Neural cell (in vitro differentiated cells): ENCODE results near the gene CCSER2. TPM values are rescaled to one million over a fixed set of nuclear protein-coding genes. Genes with fewer than 3 reads are reported as not detected.

ENCODE experiments used
- H2AFZ ChIP-seq: fragments of 200-600, 300-800 bp; sonication (generic), shearing (Covaris generic); 2 replicates; pipeline ENCODE4 v1.6.0; 2014; ENCODE audit warnings: low read depth, mild to moderate bottlenecking, antibody characterized with exemption, low read length, moderate library complexity
- H3F3A ChIP-seq: fragments of 200-600 bp; shearing (Covaris generic); 2 replicates; pipeline ENCODE4 v1.6.1; 2016; ENCODE audit warnings: mild to moderate bottlenecking, moderate library complexity, mixed read lengths, antibody characterized with exemption, low read length; ENCODE audit not compliant: insufficient read depth, poor library complexity, severe bottlenecking
- H3K27ac ChIP-seq: fragments of 200-600, 300-800 bp; sonication (generic), shearing (Covaris generic); 2 replicates; pipeline ENCODE4 v1.5.1; 2014; ENCODE audit warnings: mild to moderate bottlenecking, low read length, moderate library complexity
- H3K27me3 ChIP-seq: fragments of 300-800, 200-600 bp; sonication (generic), shearing (Covaris generic); 2 replicates; pipeline ENCODE4 v1.6.0; 2014; ENCODE audit warnings: mild to moderate bottlenecking, low read depth, low read length, moderate library complexity; ENCODE audit not compliant: insufficient read depth
- H3K36me3 ChIP-seq: fragments of 300-800, 200-600 bp; sonication (generic), shearing (Covaris generic); 2 replicates; pipeline ENCODE4 v1.5.1; 2014; ENCODE audit warnings: mild to moderate bottlenecking, antibody characterized with exemption, low read length, moderate library complexity; ENCODE audit not compliant: insufficient read depth
- H3K4me2 ChIP-seq: fragments of 300-800, 200-600 bp; sonication (generic), shearing (Covaris generic); 2 replicates; pipeline ENCODE4 v1.6.0; 2014; ENCODE audit warnings: mild to moderate bottlenecking, low read length
- H3K4me3 ChIP-seq: fragments of 300-800, 200-600 bp; sonication (generic), shearing (Covaris generic); 2 replicates; pipeline ENCODE4 v1.5.1; 2014; ENCODE audit warnings: mild to moderate bottlenecking, low read length, moderate library complexity
- H3K79me2 ChIP-seq: fragments of 200-600 bp; shearing (Covaris generic); replicated peaks from 2 replicates; pipeline ENCODE4 v1.6.0; 2014; ENCODE audit warnings: mild to moderate bottlenecking, low read length, moderate library complexity; ENCODE audit not compliant: insufficient read depth
- H3K9ac ChIP-seq: fragments of 300-800, 200-600 bp; sonication (generic), shearing (Covaris generic); 2 replicates; pipeline ENCODE4 v1.6.1; 2016; ENCODE audit warnings: mild to moderate bottlenecking, low read length, mixed read lengths
- H3K9me2 ChIP-seq: fragments of 200-600 bp; shearing (Covaris generic); 2 replicates; pipeline ENCODE4 v1.6.1; 2016; ENCODE audit warnings: mild to moderate bottlenecking, low read length, mixed read lengths; ENCODE audit not compliant: insufficient read depth
- H3K9me3 ChIP-seq: fragments of 200-600, 300-800 bp; sonication (generic), shearing (Covaris generic); 2 replicates; pipeline ENCODE4 v1.6.1; 2016; ENCODE audit warnings: mild to moderate bottlenecking, mixed run types, low read length, moderate library complexity, mixed read lengths
- H4K20me1 ChIP-seq: fragments of 200-600 bp; shearing (Covaris generic); 2 replicates; pipeline ENCODE4 v1.6.1; 2016; ENCODE audit warnings: mild to moderate bottlenecking, mixed run types; ENCODE audit not compliant: insufficient read depth
- CTCF ChIP-seq: fragments of 450-650 bp; IDR thresholded peaks from 2 replicates; pipeline ENCODE4 v1.5.1; 2014; ENCODE audit warnings: antibody characterized with exemption, mild to moderate bottlenecking, moderate library complexity; ENCODE audit not compliant: poor library complexity, severe bottlenecking
- EP300 ChIP-seq: fragments of 450-650 bp; conservative IDR thresholded peaks from 2 replicates; pipeline ENCODE4 v1.6.1; 2014; ENCODE audit warnings: antibody characterized with exemption, mild to moderate bottlenecking, moderate library complexity; ENCODE audit not compliant: poor library complexity, severe bottlenecking
- EZH2 ChIP-seq: fragments of 200-600, 300-800 bp; shearing (Covaris generic), sonication (generic); IDR thresholded peaks from 2 replicates; pipeline ENCODE4 v1.6.1; 2014; ENCODE audit warnings: antibody characterized with exemption, low read length, borderline replicate concordance, mild to moderate bottlenecking; ENCODE audit not compliant: insufficient read depth, poor library complexity, severe bottlenecking
- MXI1 ChIP-seq: fragments of 450-650 bp; conservative IDR thresholded peaks from 2 replicates; pipeline ENCODE4 v1.6.1; 2014; ENCODE audit warnings: antibody characterized with exemption, mild to moderate bottlenecking; ENCODE audit not compliant: poor library complexity, severe bottlenecking
- POLR2AphosphoS5 ChIP-seq: IDR thresholded peaks from 2 replicates; pipeline ENCODE4 v1.6.1; 2012
- RAD21 ChIP-seq: fragments of 450-650 bp; conservative IDR thresholded peaks from 2 replicates; pipeline ENCODE4 v1.6.1; 2014; ENCODE audit warnings: antibody characterized with exemption, mild to moderate bottlenecking, moderate library complexity
- REST ChIP-seq: IDR thresholded peaks from 2 replicates; pipeline ENCODE4 v1.6.1; 2012; ENCODE audit warnings: borderline replicate concordance
- SMC3 ChIP-seq: fragments of 450-650 bp; conservative IDR thresholded peaks from 2 replicates; pipeline ENCODE4 v1.6.1; 2014; ENCODE audit warnings: antibody characterized with exemption, mild to moderate bottlenecking, moderate library complexity; ENCODE audit not compliant: poor library complexity
- TAF1 ChIP-seq: IDR thresholded peaks from 2 replicates; pipeline ENCODE4 v1.6.1; 2012; ENCODE audit warnings: low read depth
- polyA plus RNA-seq: library from polyadenylated mRNA; depleted of rRNA; stranded (reverse); fragments of >200 nt; gene quantifications from 2 replicates; pipeline ENCODE4 v1.2.3, GENCODE V29; 2014

CCSER2 gene
- polyA plus RNA-seq, 1 donor from 2014 or later = 38.3 TPM

GRCh38 chr10:84493951-84494848, 165.8 kb downstream of the CCSER2 start:
- no peaks in the 10 kb centered on the region for H3K9me3 ChIP-seq
- H3F3A ChIP-seq = no peaks in the 10 kb centered on the region
- no peaks in the 10 kb centered on the region for H4K20me1 ChIP-seq
- no peak overlapping the region for H3K27ac ChIP-seq
- H3K36me3 ChIP-seq = no peaks in the 10 kb centered on the region
- H3K9ac ChIP-seq = no peak overlapping the region
- H2AFZ ChIP-seq = no peak overlapping the region
- no peak overlapping the region for H3K4me2 ChIP-seq
- no peak overlapping the region for H3K4me3 ChIP-seq
- no peaks in the 10 kb centered on the region for H3K27me3 ChIP-seq
- TF ChIP-seq POLR2AphosphoS5 (no peak), CTCF (no peak), EP300 (no peak), MXI1 (no peak), EZH2 (no peak), SMC3 (no peak), REST (no peak)
- no peaks in the 10 kb centered on the region for H3K9me2 ChIP-seq
- H3K79me2 ChIP-seq = no peaks in the 10 kb centered on the region

- Histone ChIP-seq H3K9me3 (no peaks in the 10 kb centered on the region), H3F3A (no peaks in the 10 kb centered on the region), H3K36me3 (no peaks in the 10 kb centered on the region), H3K9me2 (no peaks in the 10 kb centered on the region), H4K20me1 (no peaks in the 10 kb centered on the region), H3K9ac (no peak overlapping the region), H3K4me3 (no peak overlapping the region), H3K4me2 (no peak overlapping the region), H3K27me3 (no peaks in the 10 kb centered on the region), H3K27ac (no peak overlapping the region), H3K79me2 (no peaks in the 10 kb centered on the region), H2AFZ (no peak overlapping the region)
- TF ChIP-seq CTCF = no peak
- TF ChIP-seq TAF1 = no peak
- TF ChIP-seq REST = no peak
- TF ChIP-seq EZH2 = no peak
- TF ChIP-seq RAD21 = no peak
- TF ChIP-seq MXI1 = no peak
- TF ChIP-seq POLR2AphosphoS5 = no peak
Observed at GRCh38 chr10:84494849-84495180, 166.4 kb downstream of the CCSER2 start.
